Progenitor cell of endocrine pancreas (in vitro differentiated cells): ENCODE measurements around the gene FRY. TPM values are rescaled to one million over a fixed set of nuclear protein-coding genes. Genes with fewer than 3 reads are reported as not detected.

Source experiments
- DNase-seq: peaks from one replicate; pipeline ENCODE4 v3.0.0; 2021; ENCODE audit warnings: low spot score; ENCODE audit not compliant: unreplicated experiment
- H3K27ac Mint-ChIP-seq: 2 replicates; pipeline ENCODE4 v1.8.0; 2021; ENCODE audit warnings: mild to moderate bottlenecking, moderate library complexity, mixed read lengths
- H3K27me3 Mint-ChIP-seq: 2 replicates; pipeline ENCODE4 v1.8.0; 2021; ENCODE audit warnings: mixed read lengths
- H3K36me3 Mint-ChIP-seq: 2 replicates; pipeline ENCODE4 v1.8.0; 2022; ENCODE audit warnings: mixed read lengths; ENCODE audit not compliant: insufficient read depth
- H3K4me1 Mint-ChIP-seq: 2 replicates; pipeline ENCODE4 v1.8.0; 2021; ENCODE audit warnings: low read depth, mixed read lengths
- H3K4me3 Mint-ChIP-seq: 2 replicates; pipeline ENCODE4 v1.8.0; 2021; ENCODE audit warnings: low read depth, mild to moderate bottlenecking, moderate library complexity, mixed read lengths
- H3K9me3 Mint-ChIP-seq: 2 replicates; pipeline ENCODE4 v1.8.0; 2021; ENCODE audit warnings: low read depth, mixed read lengths
- total RNA-seq: library from RNA; stranded (reverse); gene quantifications from 2 replicates; pipeline ENCODE4 v1.2.1, GENCODE V29; 2021
- TF ChIP-seq, protein P1 (sequence below): fragments of 200-600 bp; sonication (generic); IDR thresholded peaks from one replicate; pipeline ENCODE4 v1.5.0; 2021; ENCODE audit warnings: antibody characterized with exemption, mild to moderate bottlenecking; ENCODE audit not compliant: unreplicated experiment

FRY gene
- total RNA-seq, 1 donor from 2014 or later = 14.3 TPM

DNA sequence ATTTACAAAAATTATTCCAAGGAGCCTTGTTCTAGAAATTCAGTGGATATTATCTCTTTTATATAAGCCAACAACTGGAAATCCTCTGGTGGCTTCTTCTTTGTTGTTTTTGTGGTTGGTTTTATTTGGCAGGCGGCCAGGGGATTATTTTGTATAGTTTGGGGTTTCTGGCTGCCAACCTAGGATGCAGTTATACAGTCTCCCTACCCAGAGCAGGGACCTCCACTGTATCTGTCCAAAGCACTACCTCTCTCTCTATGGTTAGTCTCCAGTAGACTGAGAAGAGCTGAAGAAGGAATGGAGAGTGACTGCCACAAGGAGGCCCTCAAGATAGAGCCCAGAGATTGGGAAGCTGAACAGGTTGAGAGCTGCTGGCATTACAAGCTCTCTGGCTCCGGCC lies 203.3 kb downstream of the FRY start:
- no peaks in the 10 kb centered on the region for H3K9me3 Mint-ChIP-seq
- no peak overlapping the region for H3K27ac Mint-ChIP-seq
- no peak for DNase-seq
- H3K36me3 Mint-ChIP-seq = peaks cover 3% of the 10 kb centered on the region
- H3K27me3 Mint-ChIP-seq = no peaks in the 10 kb centered on the region
- no peaks in the 10 kb centered on the region for H3K4me1 Mint-ChIP-seq
- no peak overlapping the region for H3K4me3 Mint-ChIP-seq
- TF ChIP-seq, protein P1, sequence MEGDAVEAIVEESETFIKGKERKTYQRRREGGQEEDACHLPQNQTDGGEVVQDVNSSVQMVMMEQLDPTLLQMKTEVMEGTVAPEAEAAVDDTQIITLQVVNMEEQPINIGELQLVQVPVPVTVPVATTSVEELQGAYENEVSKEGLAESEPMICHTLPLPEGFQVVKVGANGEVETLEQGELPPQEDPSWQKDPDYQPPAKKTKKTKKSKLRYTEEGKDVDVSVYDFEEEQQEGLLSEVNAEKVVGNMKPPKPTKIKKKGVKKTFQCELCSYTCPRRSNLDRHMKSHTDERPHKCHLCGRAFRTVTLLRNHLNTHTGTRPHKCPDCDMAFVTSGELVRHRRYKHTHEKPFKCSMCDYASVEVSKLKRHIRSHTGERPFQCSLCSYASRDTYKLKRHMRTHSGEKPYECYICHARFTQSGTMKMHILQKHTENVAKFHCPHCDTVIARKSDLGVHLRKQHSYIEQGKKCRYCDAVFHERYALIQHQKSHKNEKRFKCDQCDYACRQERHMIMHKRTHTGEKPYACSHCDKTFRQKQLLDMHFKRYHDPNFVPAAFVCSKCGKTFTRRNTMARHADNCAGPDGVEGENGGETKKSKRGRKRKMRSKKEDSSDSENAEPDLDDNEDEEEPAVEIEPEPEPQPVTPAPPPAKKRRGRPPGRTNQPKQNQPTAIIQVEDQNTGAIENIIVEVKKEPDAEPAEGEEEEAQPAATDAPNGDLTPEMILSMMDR = no peak

DNA sequence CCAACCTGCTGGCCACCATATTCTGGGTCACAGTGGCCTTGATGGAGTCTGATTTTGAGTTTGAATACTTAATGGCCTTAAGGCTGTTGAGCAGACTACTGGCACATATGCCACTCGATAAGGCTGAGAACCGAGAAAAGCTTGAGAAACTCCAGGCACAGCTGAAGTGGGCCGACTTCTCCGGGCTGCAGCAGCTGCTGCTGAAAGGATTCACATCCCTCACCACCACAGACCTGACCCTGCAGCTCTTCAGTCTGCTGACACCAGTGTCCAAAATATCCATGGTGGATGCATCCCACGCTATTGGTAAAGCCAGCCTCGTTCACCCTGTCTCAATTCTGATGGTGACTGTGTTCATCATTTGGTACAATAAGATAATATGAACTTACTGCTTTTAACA lies 206.1 kb downstream of the FRY start:
- no peaks in the 10 kb centered on the region for H3K4me1 Mint-ChIP-seq
- TF ChIP-seq, protein P1 = no peak
- peaks cover 3% of the 10 kb centered on the region for H3K36me3 Mint-ChIP-seq
- H3K9me3 Mint-ChIP-seq = no peaks in the 10 kb centered on the region
- no peak overlapping the region for H3K4me3 Mint-ChIP-seq
- no peaks in the 10 kb centered on the region for H3K27me3 Mint-ChIP-seq
- no peak overlapping the region for H3K27ac Mint-ChIP-seq
- DNase-seq = no peak

DNA sequence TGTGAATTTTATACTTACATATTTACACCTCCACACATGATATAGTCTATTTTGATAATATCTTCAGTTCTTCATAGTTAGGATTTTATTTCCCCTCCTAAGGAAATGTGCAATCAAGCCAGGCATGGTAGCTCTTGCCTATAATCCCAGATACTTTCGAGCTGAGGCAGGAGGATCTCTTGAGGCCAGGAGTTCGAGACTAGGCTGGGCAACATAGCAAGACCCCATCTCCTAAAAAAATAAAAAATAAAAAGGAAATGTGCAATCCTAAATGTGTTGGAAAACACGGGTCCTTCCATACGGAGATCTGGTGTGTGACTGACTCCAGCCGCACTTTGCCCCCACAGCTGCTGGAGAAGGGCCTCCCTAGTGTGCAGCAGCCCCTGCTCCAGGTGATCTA lies 212.1 kb downstream of the FRY start:
- Mint-ChIP-seq H3K4me3 (no peak overlapping the region), H3K9me3 (no peaks in the 10 kb centered on the region), H3K36me3 (no peaks in the 10 kb centered on the region), H3K27me3 (no peaks in the 10 kb centered on the region), H3K27ac (no peak overlapping the region), H3K4me1 (no peaks in the 10 kb centered on the region)
- TF ChIP-seq, protein P1 = no peak
- DNase-seq = no peak

DNA sequence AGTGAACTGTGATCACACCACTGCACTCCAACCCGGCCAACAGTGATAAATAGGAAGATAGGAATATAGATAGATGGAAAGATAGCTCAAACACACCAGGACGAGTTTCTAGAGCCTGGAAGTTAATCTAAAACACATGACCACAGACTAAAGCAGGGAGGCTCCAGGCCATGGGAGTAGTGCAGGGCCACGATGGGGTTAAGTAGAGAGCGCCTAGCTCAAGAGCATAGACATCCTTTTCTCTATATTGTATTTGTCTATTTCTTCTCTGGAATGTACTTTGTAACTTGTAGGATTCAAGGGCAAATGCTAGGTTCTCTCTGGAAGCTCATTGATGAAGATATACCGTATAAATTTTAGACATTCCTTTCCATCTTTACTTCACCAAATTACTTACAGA lies 214.0 kb downstream of the FRY start:
- H3K4me1 Mint-ChIP-seq = no peaks in the 10 kb centered on the region
- H3K27me3 Mint-ChIP-seq = no peaks in the 10 kb centered on the region
- H3K27ac Mint-ChIP-seq = no peak overlapping the region
- no peak for DNase-seq
- TF ChIP-seq, protein P1 = no peak
- peaks cover 1% of the 10 kb centered on the region for H3K36me3 Mint-ChIP-seq
- no peaks in the 10 kb centered on the region for H3K9me3 Mint-ChIP-seq
- H3K4me3 Mint-ChIP-seq = no peak overlapping the region

DNA sequence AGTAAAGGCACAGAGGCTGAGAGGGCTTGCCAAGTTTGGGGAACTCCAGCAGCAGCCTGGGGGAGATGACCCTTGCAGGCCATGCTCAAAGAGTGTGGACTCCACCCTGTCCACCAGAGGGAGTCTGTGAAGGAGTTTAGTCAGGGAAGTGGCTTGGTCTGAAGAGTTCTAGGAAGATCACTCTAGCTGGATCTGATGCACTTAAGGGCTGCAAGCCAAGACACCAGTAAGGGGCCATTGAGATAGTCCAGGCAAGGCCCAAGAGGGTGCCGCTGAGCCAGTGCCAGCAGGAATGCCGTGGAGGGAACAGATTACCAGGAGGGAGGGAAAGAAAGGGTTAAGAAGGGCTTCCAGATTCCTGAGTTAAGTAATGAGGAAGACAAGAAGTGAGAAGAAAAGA lies 214.9 kb downstream of the FRY start:
- TF ChIP-seq, protein P1 = peak; percentile 69
- H3K4me3 Mint-ChIP-seq = no peak overlapping the region
- H3K9me3 Mint-ChIP-seq = no peaks in the 10 kb centered on the region
- H3K36me3 Mint-ChIP-seq = peaks cover 1% of the 10 kb centered on the region
- H3K27me3 Mint-ChIP-seq = no peaks in the 10 kb centered on the region
- H3K27ac Mint-ChIP-seq = no peak overlapping the region
- H3K4me1 Mint-ChIP-seq = no peaks in the 10 kb centered on the region
- DNase-seq = peak; percentile 38
